ENCODE results near the gene CUL1.

CUL1 gene

DNA sequence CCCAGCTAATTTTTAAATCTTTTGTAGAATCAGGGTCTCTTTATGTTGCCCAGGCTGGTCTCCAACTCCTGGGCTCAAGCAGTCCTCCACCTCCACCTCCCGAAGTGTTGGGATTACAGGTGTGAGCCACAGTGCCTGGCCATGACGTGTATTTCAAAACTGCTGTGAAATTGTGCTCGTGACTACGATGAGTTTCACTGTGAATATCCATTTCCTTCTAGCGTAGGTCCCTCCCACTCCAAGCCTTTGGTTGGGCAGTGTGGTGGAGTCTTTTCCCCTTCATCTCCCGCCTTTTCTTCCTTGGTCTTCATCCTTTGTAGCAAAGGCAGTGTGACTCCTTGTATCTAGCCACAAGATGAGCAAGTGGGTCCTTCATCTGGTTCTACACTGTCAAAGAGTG lies 56.2 kb downstream of the CUL1 start:
- no peak for DNase-seq (ENCODE audit: low read depth)
- TF ChIP-seq, protein P1, sequence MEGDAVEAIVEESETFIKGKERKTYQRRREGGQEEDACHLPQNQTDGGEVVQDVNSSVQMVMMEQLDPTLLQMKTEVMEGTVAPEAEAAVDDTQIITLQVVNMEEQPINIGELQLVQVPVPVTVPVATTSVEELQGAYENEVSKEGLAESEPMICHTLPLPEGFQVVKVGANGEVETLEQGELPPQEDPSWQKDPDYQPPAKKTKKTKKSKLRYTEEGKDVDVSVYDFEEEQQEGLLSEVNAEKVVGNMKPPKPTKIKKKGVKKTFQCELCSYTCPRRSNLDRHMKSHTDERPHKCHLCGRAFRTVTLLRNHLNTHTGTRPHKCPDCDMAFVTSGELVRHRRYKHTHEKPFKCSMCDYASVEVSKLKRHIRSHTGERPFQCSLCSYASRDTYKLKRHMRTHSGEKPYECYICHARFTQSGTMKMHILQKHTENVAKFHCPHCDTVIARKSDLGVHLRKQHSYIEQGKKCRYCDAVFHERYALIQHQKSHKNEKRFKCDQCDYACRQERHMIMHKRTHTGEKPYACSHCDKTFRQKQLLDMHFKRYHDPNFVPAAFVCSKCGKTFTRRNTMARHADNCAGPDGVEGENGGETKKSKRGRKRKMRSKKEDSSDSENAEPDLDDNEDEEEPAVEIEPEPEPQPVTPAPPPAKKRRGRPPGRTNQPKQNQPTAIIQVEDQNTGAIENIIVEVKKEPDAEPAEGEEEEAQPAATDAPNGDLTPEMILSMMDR (conservative IDR thresholded peaks at IDR 0.05; ENCODE audit: low read length) = no peak
- H3K4me3 ChIP-seq (ENCODE audit: low read length) = no peak overlapping the region

DNA sequence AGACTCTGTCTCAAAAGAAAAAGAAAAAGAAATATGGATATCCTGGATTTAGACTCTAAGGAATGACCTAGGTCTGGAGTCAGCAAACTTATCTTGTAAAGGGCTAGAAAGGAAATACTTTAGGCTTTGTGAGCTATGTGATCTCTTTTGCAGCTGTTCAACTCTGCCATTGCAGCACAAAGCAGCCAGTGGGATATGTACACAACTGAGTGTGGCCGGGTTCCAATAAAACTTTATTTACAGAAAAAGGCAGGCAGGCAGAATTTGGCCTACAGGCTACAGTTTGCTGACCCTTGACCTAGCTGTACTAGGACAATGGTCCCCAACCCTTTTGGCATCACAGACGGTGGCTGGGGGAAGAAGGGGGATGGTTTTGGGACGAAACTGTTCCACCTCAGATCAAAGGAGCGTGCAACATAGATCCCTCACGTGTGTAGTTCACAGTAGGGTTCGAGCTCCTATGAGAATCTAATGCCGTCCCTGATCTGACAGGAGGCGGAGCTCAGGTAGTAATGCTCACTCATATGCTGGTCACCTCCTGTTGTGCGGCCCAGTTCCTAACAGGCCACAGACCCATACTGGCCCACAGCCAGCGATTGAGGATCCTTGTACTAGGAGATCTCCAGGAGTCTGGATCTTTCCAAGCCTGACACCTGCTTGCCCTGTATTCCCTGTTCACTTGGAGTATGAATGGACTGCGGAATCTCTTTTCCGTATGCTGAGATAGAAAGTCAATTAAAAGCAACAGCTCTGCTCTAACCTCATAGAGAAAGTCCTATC lies 63.0 kb downstream of the CUL1 start:
- no peak overlapping the region for H3K4me3 ChIP-seq (ENCODE audit: low read length)
- TF ChIP-seq, protein P1 (conservative IDR thresholded peaks at IDR 0.05; ENCODE audit: low read length) = no peak
- DNase-seq (ENCODE audit: low read depth) = no peak

DNA sequence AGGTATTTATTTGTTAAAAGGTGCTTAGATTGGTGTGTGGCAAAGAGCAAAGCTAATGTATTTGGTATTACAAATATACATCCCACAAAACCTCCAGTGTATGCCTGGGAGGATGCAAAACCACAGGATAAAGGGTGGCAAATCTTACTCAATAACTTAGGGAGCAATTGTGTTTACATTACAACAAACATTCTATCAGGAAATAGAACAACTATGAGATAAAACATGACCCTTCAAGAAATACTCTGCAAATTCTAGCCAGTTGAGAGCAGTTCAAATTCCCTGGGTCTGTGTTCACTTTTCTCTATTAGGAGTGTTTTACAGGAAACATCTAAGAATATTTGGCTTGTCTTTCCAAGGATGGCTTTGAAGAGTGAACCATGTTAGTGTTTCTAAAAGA lies 64.9 kb downstream of the CUL1 start:
- TF ChIP-seq, protein P1 (conservative IDR thresholded peaks at IDR 0.05; ENCODE audit: low read length) = no peak
- no peak overlapping the region for H3K4me3 ChIP-seq (ENCODE audit: low read length)
- DNase-seq (ENCODE audit: low read depth) = peak; percentile 2

DNA sequence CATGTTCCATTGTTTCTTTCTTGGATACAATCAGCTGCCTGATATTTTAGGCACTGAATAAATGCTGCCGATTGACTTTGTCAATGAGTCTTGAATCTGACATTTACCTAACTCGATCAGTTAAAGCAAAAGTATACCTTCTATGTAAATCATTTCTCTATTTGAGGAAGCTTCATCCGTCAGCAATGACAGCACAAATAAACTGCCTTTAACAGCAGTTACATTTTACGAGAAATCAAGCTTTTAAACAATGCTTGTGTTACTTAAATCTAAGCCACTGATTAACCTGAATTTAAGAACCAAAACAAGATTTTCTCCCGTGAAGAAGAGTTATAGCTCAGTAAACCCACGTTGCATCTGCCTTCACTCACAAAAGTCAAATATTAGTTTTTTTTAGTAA lies 71.3 kb downstream of the CUL1 start:
- no peak for DNase-seq (ENCODE audit: low read depth)
- H3K4me3 ChIP-seq (ENCODE audit: low read length) = no peak overlapping the region
- TF ChIP-seq, protein P1 (conservative IDR thresholded peaks at IDR 0.05; ENCODE audit: low read length) = no peak

DNA sequence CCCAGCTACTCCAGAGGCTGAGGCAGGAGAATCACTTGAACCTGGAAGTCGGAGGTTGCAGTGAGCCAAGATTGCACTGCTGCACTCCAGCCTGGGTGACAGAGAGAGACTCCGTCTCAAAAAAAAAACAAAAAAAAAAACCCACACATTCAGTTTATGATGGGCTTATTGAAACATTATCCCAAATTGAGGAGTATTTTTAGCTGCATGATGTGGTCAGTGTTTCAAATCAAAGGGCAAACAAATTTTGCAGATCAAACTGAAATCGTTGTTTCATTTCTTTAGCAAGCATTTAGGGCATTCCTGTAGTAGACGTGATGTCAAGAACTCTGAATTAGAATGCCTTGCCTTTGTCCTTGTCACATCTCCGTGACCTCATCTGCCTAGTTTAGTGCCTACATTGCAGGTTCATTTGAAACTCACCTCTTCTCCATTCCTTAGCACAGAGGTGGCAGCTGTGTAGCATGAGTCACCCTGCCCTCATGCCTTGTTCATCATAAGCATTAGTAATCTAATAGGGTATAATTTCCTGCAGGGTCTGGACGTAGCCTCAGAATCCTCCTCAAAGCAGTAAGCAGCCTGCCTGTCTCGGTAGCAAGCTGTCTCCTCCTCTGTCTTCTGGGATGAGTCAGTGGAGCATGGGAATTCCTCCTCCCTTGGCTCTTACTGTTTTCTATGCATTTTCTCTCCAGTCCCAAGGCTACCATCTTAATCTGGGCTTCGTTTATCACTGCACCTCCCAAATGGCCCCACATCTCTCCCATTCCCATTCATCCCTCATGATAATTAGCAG lies 73.8 kb downstream of the CUL1 start:
- no peak overlapping the region for H3K4me3 ChIP-seq (ENCODE audit: low read length)
- DNase-seq (ENCODE audit: low read depth) = peak; percentile 79
- TF ChIP-seq, protein P1 (conservative IDR thresholded peaks at IDR 0.05; ENCODE audit: low read length) = no peak

DNA sequence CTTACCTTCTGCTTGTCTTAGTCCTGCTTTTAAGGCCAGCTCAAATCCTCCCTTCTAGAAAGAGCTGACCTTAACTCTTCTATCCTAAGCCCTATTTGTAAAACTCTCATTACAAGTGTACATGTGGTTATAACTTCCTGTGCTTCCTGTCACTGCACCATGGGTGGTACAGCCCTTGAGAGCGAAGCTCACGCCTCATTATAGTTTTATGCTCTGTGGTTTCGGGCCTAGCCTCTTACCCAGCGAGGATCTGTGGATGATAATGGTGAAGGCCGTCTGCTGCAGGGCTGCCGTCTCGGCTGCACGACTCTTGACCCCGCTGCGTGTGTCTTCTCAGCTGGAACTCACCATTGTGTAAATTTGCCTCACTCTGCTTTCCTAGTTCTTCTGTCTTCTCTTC lies 74.6 kb downstream of the CUL1 start:
- TF ChIP-seq, protein P1 (conservative IDR thresholded peaks at IDR 0.05; ENCODE audit: low read length) = no peak
- H3K4me3 ChIP-seq (ENCODE audit: low read length) = no peak overlapping the region
- no peak for DNase-seq (ENCODE audit: low read depth)

DNA sequence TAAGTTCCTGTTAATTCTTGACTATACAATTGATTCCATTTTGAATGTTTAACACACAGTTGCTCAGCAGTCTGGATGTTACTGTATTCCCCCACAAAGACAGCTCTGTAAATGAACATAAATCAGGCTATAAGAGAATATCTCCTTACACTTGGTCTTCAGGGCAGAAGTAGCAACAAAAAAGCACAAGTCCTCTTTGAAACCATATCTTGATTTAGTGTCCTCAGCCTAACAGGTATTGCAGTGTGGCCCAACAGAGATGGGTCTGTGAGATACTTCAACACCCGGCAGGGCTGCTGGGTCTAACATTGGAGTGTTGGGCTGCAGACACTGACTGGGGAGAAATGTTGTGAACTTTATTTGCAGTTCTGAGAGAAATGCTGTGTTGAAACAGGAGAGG lies 75.8 kb downstream of the CUL1 start:
- TF ChIP-seq, protein P1 (conservative IDR thresholded peaks at IDR 0.05; ENCODE audit: low read length) = no peak
- DNase-seq (ENCODE audit: low read depth) = no peak
- no peak overlapping the region for H3K4me3 ChIP-seq (ENCODE audit: low read length)
